GM12874 (cell line): ENCODE measurements around the gene STK32B.

ENCODE experiments used
- CTCF ChIP-seq: IDR thresholded peaks from 2 replicates; pipeline ENCODE4 v1.5.1; 2011; ENCODE audit warnings: low read depth, mild to moderate bottlenecking, control low read depth, low read length, moderate library complexity; ENCODE audit not compliant: insufficient read depth

The STK32B gene

GRCh38 chr4:5249727-5250126 is 198.4 kb downstream of the STK32B start:
- no peak for TF ChIP-seq CTCF

GRCh38 chr4:5256421-5256820 is 205.1 kb downstream of the STK32B start:
- TF ChIP-seq CTCF = no peak

- no peak for TF ChIP-seq CTCF
These were observed 205.8 kb downstream of the STK32B start for GRCh38 chr4:5257086-5257485.

GRCh38 chr4:5259471-5259870 is 208.2 kb downstream of the STK32B start:
- no peak for TF ChIP-seq CTCF

GRCh38 chr4:5260121-5260520 is 208.8 kb downstream of the STK32B start:
- TF ChIP-seq CTCF = no peak

- no peak for TF ChIP-seq CTCF
These were observed 210.6 kb downstream of the STK32B start for GRCh38 chr4:5261866-5262265.

GRCh38 chr4:5266991-5267390 is 215.7 kb downstream of the STK32B start:
- no peak for TF ChIP-seq CTCF

GRCh38 chr4:5267408-5267807 is 216.1 kb downstream of the STK32B start:
- no peak for TF ChIP-seq CTCF
